A673 (cell line): ENCODE results near the gene MYO18A.

Experiments
- CTCF ChIP-seq: fragments of 300-800, 200-600 bp; sonication (generic); conservative IDR thresholded peaks from 2 replicates; pipeline ENCODE4 v1.5.1; 2017; ENCODE audit warnings: low read depth, mild to moderate bottlenecking, antibody characterized with exemption, low read length, moderate library complexity, mixed read lengths
- EZH2 ChIP-seq: fragments of 200-600 bp; sonication (generic); IDR thresholded peaks from 2 replicates; pipeline ENCODE4 v1.6.1; 2017; ENCODE audit warnings: borderline replicate concordance, low read depth, mild to moderate bottlenecking, mixed read lengths, antibody characterized with exemption, low read length; ENCODE audit not compliant: poor library complexity, severe bottlenecking

GRCh38 chr17:29066047-29066446 lies 114.2 kb downstream of the MYO18A start:
- TF ChIP-seq CTCF = no peak
- TF ChIP-seq EZH2 = no peak
